Choroid plexus epithelial cell (primary cell): Measurements from ENCODE around the gene PPP1R37.
A peak's percentile ranks its signal among the peaks of the same experiment; 100 is the strongest.

Experiments used
- DNase-seq: peaks from one replicate; pipeline ENCODE4 v3.0.0-alpha.2; 2010; ENCODE audit warnings: low read depth
- H3K4me3 ChIP-seq: 2 replicates; pipeline ENCODE4 v1.5.1; 2011; ENCODE audit warnings: low read depth, mild to moderate bottlenecking, control low read depth, low read length, moderate library complexity
- TF ChIP-seq, protein P1 (sequence below): conservative IDR thresholded peaks from 2 replicates; pipeline ENCODE4 v1.5.1; 2011; ENCODE audit warnings: low read depth, mild to moderate bottlenecking, control low read depth, inconsistent platforms, low read length, moderate library complexity

Gene PPP1R37

GRCh38 chr19:45128806-45129205 lies 35.8 kb downstream of the PPP1R37 start:
- TF ChIP-seq, protein P1, sequence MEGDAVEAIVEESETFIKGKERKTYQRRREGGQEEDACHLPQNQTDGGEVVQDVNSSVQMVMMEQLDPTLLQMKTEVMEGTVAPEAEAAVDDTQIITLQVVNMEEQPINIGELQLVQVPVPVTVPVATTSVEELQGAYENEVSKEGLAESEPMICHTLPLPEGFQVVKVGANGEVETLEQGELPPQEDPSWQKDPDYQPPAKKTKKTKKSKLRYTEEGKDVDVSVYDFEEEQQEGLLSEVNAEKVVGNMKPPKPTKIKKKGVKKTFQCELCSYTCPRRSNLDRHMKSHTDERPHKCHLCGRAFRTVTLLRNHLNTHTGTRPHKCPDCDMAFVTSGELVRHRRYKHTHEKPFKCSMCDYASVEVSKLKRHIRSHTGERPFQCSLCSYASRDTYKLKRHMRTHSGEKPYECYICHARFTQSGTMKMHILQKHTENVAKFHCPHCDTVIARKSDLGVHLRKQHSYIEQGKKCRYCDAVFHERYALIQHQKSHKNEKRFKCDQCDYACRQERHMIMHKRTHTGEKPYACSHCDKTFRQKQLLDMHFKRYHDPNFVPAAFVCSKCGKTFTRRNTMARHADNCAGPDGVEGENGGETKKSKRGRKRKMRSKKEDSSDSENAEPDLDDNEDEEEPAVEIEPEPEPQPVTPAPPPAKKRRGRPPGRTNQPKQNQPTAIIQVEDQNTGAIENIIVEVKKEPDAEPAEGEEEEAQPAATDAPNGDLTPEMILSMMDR = no peak
- no peak overlapping the region for H3K4me3 ChIP-seq
- DNase-seq = no peak

DNA sequence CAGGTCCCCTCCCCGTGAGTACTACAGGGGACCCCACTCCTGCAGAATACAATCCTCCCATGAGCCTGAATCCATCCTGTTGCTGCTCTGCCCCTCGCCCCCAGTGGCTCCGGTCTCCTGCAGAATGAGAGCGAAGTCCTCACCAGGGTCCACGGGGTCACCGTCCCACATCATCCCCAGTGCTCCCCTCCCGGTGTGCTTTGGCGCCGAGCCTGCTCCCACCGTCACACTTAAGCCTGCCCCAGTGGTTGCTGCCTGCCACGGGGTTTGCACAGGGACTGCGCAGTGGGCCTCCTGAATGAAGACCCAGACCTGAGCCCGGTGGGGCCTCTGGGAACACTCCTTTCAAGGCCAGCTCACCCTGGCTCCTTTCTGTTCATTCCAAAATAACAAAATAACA lies 37.3 kb downstream of the PPP1R37 start:
- TF ChIP-seq, protein P1 = no peak
- no peak for DNase-seq

GRCh38 chr19:45130888-45131615 lies 38.1 kb downstream of the PPP1R37 start:
- H3K4me3 ChIP-seq = no peak overlapping the region
- TF ChIP-seq, protein P1 = peak; percentile 32
- DNase-seq = peak; percentile 24

More for the DNA sequence above, 37.3 kb downstream of the PPP1R37 start:
- H3K4me3 ChIP-seq = no peak overlapping the region

DNA sequence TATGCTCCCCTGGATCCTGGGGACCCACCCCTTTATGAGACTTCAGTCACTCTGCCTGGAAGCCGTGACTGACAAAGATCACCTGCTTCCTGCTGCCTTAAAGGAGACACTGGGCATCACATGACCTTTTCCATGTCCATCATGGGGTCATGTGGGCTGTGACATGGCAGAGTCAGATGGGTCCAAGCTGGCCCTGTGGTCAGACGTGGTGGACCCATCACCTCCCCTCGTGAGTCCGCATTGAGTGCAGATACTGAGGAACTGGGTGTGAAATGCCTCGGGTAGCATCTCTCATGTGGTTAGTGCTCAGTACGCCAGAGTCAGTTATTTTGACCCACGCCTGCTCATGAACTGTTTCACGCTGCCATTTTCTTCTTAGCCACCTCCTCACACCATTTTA lies 40.7 kb downstream of the PPP1R37 start:
- DNase-seq = no peak
- H3K4me3 ChIP-seq = no peak overlapping the region
- TF ChIP-seq, protein P1 = no peak

DNA sequence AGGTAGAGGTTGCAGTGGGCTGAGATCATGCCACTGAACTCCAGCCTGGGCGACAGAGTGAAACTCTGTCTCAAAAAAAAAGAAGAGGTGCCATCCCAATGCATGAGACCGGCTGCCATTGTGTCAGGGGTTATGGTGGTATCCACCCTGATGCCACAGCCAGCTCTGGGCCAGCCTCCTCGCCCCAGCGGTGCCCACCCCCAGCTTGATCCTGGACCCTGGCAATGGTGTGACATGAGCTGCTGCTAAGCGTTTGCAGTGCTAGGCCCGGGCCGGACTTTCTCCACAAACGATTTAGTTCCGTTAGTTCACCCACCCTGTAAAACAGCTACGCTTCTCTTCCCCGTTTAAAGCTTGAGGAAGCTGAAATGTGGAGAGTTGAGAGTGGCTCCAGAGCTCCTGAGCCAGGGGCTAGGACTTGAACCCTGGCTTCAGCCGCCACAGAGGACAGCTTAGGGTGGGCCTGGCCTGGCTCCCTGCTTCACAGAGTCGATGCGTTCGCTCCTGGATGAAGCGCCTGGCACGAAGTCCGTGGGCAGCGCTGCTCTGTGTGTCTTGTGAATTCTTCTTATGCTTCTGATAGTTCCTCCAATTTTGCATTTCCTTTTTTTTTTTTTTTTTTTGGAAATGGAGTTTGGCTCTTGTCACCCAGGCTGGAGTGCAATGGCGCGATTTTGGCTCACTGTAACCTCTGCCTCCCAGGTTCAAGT lies 42.4 kb downstream of the PPP1R37 start:
- TF ChIP-seq, protein P1 = no peak
- no peak for DNase-seq
- H3K4me3 ChIP-seq = no peak overlapping the region

- TF ChIP-seq, protein P1 = no peak
- no peak for DNase-seq
- no peak overlapping the region for H3K4me3 ChIP-seq
These were observed 43.7 kb downstream of the PPP1R37 start for GRCh38 chr19:45136507-45137178.
